Neural progenitor cell (in vitro differentiated cells): ENCODE results near the gene OMP. TPM values are rescaled to one million over a fixed set of nuclear protein-coding genes. Genes with fewer than 3 reads are reported as not detected.
A peak's percentile ranks its signal among the peaks of the same experiment; 100 is the strongest.

ENCODE experiments used
- DNase-seq: peaks from one replicate; pipeline ENCODE4 v3.0.0-alpha.2; 2016; ENCODE audit warnings: low spot score
- H2AFZ ChIP-seq: fragments of 200-600 bp; sonication (generic); replicated peaks from 2 replicates; pipeline ENCODE4 v1.6.1; 2016; ENCODE audit warnings: antibody characterized with exemption
- H3F3A ChIP-seq: fragments of 200-600 bp; sonication (generic); 2 replicates; pipeline ENCODE4 v1.6.1; 2016; ENCODE audit warnings: antibody characterized with exemption, low read depth
- H3K27ac ChIP-seq: fragments of 200-600 bp; sonication (generic); 2 replicates; pipeline ENCODE4 v1.5.1; 2016; ENCODE audit warnings: mild to moderate bottlenecking
- H3K27me3 ChIP-seq: fragments of 200-600 bp; sonication (generic); 2 replicates; pipeline ENCODE4 v1.6.1; 2016; ENCODE audit warnings: mild to moderate bottlenecking, moderate library complexity
- H3K36me3 ChIP-seq: fragments of 200-600 bp; sonication (generic); 2 replicates; pipeline ENCODE4 v1.5.1; 2016
- H3K4me1 ChIP-seq: fragments of 200-600 bp; sonication (generic); 2 replicates; pipeline ENCODE4 v1.6.1; 2016; ENCODE audit warnings: mixed run types
- H3K4me2 ChIP-seq: fragments of 200-600 bp; sonication (generic); 2 replicates; pipeline ENCODE4 v1.6.1; 2016
- H3K4me3 ChIP-seq: fragments of 200-600 bp; sonication (generic); 2 replicates; pipeline ENCODE4 v1.5.1; 2016
- H3K79me2 ChIP-seq: fragments of 200-600 bp; sonication (generic); 2 replicates; pipeline ENCODE4 v1.6.1; 2016; ENCODE audit warnings: low read depth
- H3K9ac ChIP-seq: fragments of 200-600 bp; sonication (generic); 2 replicates; pipeline ENCODE4 v1.6.1; 2016
- H3K9me3 ChIP-seq: fragments of 200-600 bp; sonication (generic); 2 replicates; pipeline ENCODE4 v1.5.1; 2016; ENCODE audit warnings: low read depth
- H4K20me1 ChIP-seq: fragments of 200-600 bp; sonication (generic); 2 replicates; pipeline ENCODE4 v1.6.1; 2016; ENCODE audit warnings: low read depth
- H3K27ac Mint-ChIP-seq: 3 replicates; pipeline ENCODE4 v1.8.0; 2021; ENCODE audit warnings: mixed read lengths
- H3K27me3 Mint-ChIP-seq: 2 replicates; pipeline ENCODE4 v1.8.0; 2022; ENCODE audit warnings: low read depth, mild to moderate bottlenecking, inconsistent platforms, moderate library complexity, mixed read lengths; ENCODE audit not compliant: insufficient read depth
- H3K36me3 Mint-ChIP-seq: 3 replicates; pipeline ENCODE4 v1.8.0; 2021; ENCODE audit warnings: mixed read lengths
- H3K4me1 Mint-ChIP-seq: 3 replicates; pipeline ENCODE4 v1.8.0; 2021; ENCODE audit warnings: mixed read lengths
- H3K4me3 Mint-ChIP-seq: 3 replicates; pipeline ENCODE4 v1.8.0; 2021; ENCODE audit warnings: mild to moderate bottlenecking, moderate library complexity, mixed read lengths
- H3K9me3 Mint-ChIP-seq: 3 replicates; pipeline ENCODE4 v1.8.0; 2020; ENCODE audit warnings: mixed read lengths
- EZH2 ChIP-seq: fragments of 200-600 bp; sonication (generic); IDR thresholded peaks from 2 replicates; pipeline ENCODE4 v1.6.1; 2017; ENCODE audit warnings: antibody characterized with exemption, mild to moderate bottlenecking, moderate library complexity
- EZH2phosphoT487 ChIP-seq: fragments of 200-600 bp; sonication (generic); IDR thresholded peaks from 2 replicates; pipeline ENCODE4 v1.6.1; 2017; ENCODE audit warnings: antibody characterized with exemption
- total RNA-seq: library from RNA; depleted of rRNA; stranded (reverse); fragments of >200 nt; gene quantifications from 2 replicates; pipeline ENCODE4 v1.2.3, GENCODE V29; 2015; ENCODE audit warnings: low replicate concordance
- TF ChIP-seq, protein P1 (sequence below): fragments of 200-600 bp; sonication (generic); IDR thresholded peaks from 2 replicates; pipeline ENCODE4 v1.5.1; 2017; ENCODE audit warnings: antibody characterized with exemption, mild to moderate bottlenecking

OMP gene
- total RNA-seq, 1 donor from 2014 or later: not detected

- no peak overlapping the region for H3K4me3 ChIP-seq
- Mint-ChIP-seq H3K27ac (no peak overlapping the region), H3K27me3 (peaks cover 9% of the 10 kb centered on the region), H3K4me1 (peaks cover 12% of the 10 kb centered on the region), H3K36me3 (peaks cover 2% of the 10 kb centered on the region), H3K9me3 (peaks cover 8% of the 10 kb centered on the region), H3K4me3 (no peak overlapping the region)
- no peaks in the 10 kb centered on the region for H3K27me3 ChIP-seq
- no peak overlapping the region for H3K27ac ChIP-seq
- no peaks in the 10 kb centered on the region for H4K20me1 ChIP-seq
- no peak overlapping the region for H2AFZ ChIP-seq
- no peaks in the 10 kb centered on the region for H3F3A ChIP-seq
- H3K36me3 ChIP-seq: no peaks in the 10 kb centered on the region
- TF ChIP-seq EZH2phosphoT487 (no peak), EZH2 (no peak)
- TF ChIP-seq, protein P1, sequence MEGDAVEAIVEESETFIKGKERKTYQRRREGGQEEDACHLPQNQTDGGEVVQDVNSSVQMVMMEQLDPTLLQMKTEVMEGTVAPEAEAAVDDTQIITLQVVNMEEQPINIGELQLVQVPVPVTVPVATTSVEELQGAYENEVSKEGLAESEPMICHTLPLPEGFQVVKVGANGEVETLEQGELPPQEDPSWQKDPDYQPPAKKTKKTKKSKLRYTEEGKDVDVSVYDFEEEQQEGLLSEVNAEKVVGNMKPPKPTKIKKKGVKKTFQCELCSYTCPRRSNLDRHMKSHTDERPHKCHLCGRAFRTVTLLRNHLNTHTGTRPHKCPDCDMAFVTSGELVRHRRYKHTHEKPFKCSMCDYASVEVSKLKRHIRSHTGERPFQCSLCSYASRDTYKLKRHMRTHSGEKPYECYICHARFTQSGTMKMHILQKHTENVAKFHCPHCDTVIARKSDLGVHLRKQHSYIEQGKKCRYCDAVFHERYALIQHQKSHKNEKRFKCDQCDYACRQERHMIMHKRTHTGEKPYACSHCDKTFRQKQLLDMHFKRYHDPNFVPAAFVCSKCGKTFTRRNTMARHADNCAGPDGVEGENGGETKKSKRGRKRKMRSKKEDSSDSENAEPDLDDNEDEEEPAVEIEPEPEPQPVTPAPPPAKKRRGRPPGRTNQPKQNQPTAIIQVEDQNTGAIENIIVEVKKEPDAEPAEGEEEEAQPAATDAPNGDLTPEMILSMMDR: no peak
- H3K79me2 ChIP-seq: no peaks in the 10 kb centered on the region
- no peak overlapping the region for H3K9ac ChIP-seq
- H3K4me1 ChIP-seq: peaks cover 11% of the 10 kb centered on the region
- no peak for DNase-seq
- no peak overlapping the region for H3K4me2 ChIP-seq
- H3K9me3 ChIP-seq: no peaks in the 10 kb centered on the region
Observed at GRCh38 chr11:77100166-77101042, 2.2 kb upstream of the OMP start.

GRCh38 chr11:77101043-77101537 lies 1.6 kb upstream of the OMP start:
- H3K4me3 ChIP-seq: no peak overlapping the region
- H2AFZ ChIP-seq: no peak overlapping the region
- Mint-ChIP-seq H3K4me3 (no peak overlapping the region), H3K27ac (no peak overlapping the region), H3K27me3 (peaks cover 9% of the 10 kb centered on the region), H3K4me1 (peaks cover 10% of the 10 kb centered on the region), H3K9me3 (peaks cover 8% of the 10 kb centered on the region), H3K36me3 (peaks cover 2% of the 10 kb centered on the region)
- no peak overlapping the region for H3K4me2 ChIP-seq
- H3K27me3 ChIP-seq: no peaks in the 10 kb centered on the region
- no peaks in the 10 kb centered on the region for H3F3A ChIP-seq
- H4K20me1 ChIP-seq: no peaks in the 10 kb centered on the region
- no peaks in the 10 kb centered on the region for H3K9me3 ChIP-seq
- TF ChIP-seq, protein P1: peak; percentile 62
- TF ChIP-seq EZH2phosphoT487: no peak
- H3K4me1 ChIP-seq: peaks cover 5% of the 10 kb centered on the region
- peak; percentile 40 for DNase-seq
- no peaks in the 10 kb centered on the region for H3K36me3 ChIP-seq
- H3K9ac ChIP-seq: no peak overlapping the region
- no peak overlapping the region for H3K27ac ChIP-seq
- no peaks in the 10 kb centered on the region for H3K79me2 ChIP-seq

DNA sequence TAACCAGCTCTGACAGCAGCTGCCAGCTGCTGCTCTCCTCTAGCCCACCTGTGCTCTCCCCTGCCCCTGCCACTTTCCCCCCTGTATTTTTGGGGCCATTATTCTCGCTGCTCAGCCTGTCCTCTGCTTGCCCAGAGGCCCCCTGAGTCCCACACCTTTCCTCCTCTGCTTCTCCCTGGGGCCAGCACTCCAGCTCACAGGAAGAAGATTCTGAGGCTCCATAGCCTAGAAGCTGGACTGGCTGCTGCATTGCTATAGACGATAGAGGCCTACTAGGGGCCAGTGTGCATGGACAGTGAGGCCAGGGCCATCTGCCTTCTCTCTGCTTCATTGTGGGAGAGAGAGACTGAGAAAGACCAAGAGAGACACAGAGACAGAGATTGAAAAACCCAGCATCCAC lies 679 bp downstream of the OMP start:
- Histone ChIP-seq H4K20me1 (no peaks in the 10 kb centered on the region), H3K4me1 (no peaks in the 10 kb centered on the region), H3K9ac (no peak overlapping the region), H3K4me3 (no peak overlapping the region), H3K27me3 (no peaks in the 10 kb centered on the region), H3K27ac (no peak overlapping the region), H3K9me3 (no peaks in the 10 kb centered on the region), H3K36me3 (no peaks in the 10 kb centered on the region), H2AFZ (no peak overlapping the region), H3F3A (no peaks in the 10 kb centered on the region), H3K4me2 (no peak overlapping the region), H3K79me2 (no peaks in the 10 kb centered on the region)
- peaks cover 7% of the 10 kb centered on the region for H3K27me3 Mint-ChIP-seq
- no peak overlapping the region for H3K27ac Mint-ChIP-seq
- peaks cover 5% of the 10 kb centered on the region for H3K4me1 Mint-ChIP-seq
- H3K4me3 Mint-ChIP-seq: no peak overlapping the region
- TF ChIP-seq EZH2phosphoT487 (no peak), EZH2 (no peak)
- TF ChIP-seq, protein P1: no peak
- no peak for DNase-seq
- peaks cover 2% of the 10 kb centered on the region for H3K36me3 Mint-ChIP-seq
- peaks cover 8% of the 10 kb centered on the region for H3K9me3 Mint-ChIP-seq
